ENCODE data around the gene WWOX.

WWOX gene

GRCh38 chr16:78764478-78764877 lies 665.0 kb downstream of the WWOX start:
- DNase-seq (ENCODE audit: low read depth in 2 of 2) = no peak

- no peak for DNase-seq (ENCODE audit: low read depth in 2 of 2)
Measured at GRCh38 chr16:78768226-78768625, 668.8 kb downstream of the WWOX start.

GRCh38 chr16:78768718-78769117 lies 669.3 kb downstream of the WWOX start:
- DNase-seq (ENCODE audit: low read depth in 2 of 2) = peak in 1 of 2 donors; percentile 56

GRCh38 chr16:78770353-78771091 lies 671.1 kb downstream of the WWOX start:
- peak; percentile 74 to 89 for DNase-seq (ENCODE audit: low read depth in 2 of 2)

- no peak for DNase-seq (ENCODE audit: low read depth in 2 of 2)
Measured at GRCh38 chr16:78773291-78773702, 673.8 kb downstream of the WWOX start.

GRCh38 chr16:78773706-78774105 lies 674.3 kb downstream of the WWOX start:
- DNase-seq (ENCODE audit: low read depth in 2 of 2) = no peak

GRCh38 chr16:78775161-78775561 lies 675.7 kb downstream of the WWOX start:
- peak; percentile 60 to 81 for DNase-seq (ENCODE audit: low read depth in 2 of 2)

GRCh38 chr16:78778101-78779004 lies 678.9 kb downstream of the WWOX start:
- DNase-seq (ENCODE audit: low read depth in 2 of 2) = no peak

- DNase-seq (ENCODE audit: low read depth in 2 of 2) = no peak
Measured at GRCh38 chr16:78780808-78781207, 681.4 kb downstream of the WWOX start.

GRCh38 chr16:78782572-78782971 lies 683.1 kb downstream of the WWOX start:
- DNase-seq (ENCODE audit: low read depth in 2 of 2) = no peak

GRCh38 chr16:78783570-78784079 lies 684.2 kb downstream of the WWOX start:
- DNase-seq (ENCODE audit: low read depth in 2 of 2) = no peak

GRCh38 chr16:78784771-78785170 lies 685.3 kb downstream of the WWOX start:
- no peak for DNase-seq (ENCODE audit: low read depth in 2 of 2)

- no peak for DNase-seq (ENCODE audit: low read depth in 2 of 2)
Measured at GRCh38 chr16:78785218-78785617, 685.8 kb downstream of the WWOX start.

- DNase-seq (ENCODE audit: low read depth in 2 of 2) = no peak
Measured at GRCh38 chr16:78786635-78787034, 687.2 kb downstream of the WWOX start.

GRCh38 chr16:78788276-78788675 lies 688.8 kb downstream of the WWOX start:
- no peak for DNase-seq (ENCODE audit: low read depth in 2 of 2)

- DNase-seq (ENCODE audit: low read depth in 2 of 2) = no peak
Measured at GRCh38 chr16:78788696-78789095, 689.2 kb downstream of the WWOX start.

GRCh38 chr16:78789561-78789960 lies 690.1 kb downstream of the WWOX start:
- DNase-seq (ENCODE audit: low read depth in 2 of 2) = no peak

- DNase-seq (ENCODE audit: low read depth in 2 of 2) = no peak
Measured at GRCh38 chr16:78791011-78791410, 691.6 kb downstream of the WWOX start.

GRCh38 chr16:78791926-78792325 lies 692.5 kb downstream of the WWOX start:
- no peak for DNase-seq (ENCODE audit: low read depth in 2 of 2)

GRCh38 chr16:78792952-78793351 lies 693.5 kb downstream of the WWOX start:
- no peak for DNase-seq (ENCODE audit: low read depth in 2 of 2)

- DNase-seq (ENCODE audit: low read depth in 2 of 2) = no peak
Measured at GRCh38 chr16:78794581-78795250, 695.3 kb downstream of the WWOX start.

- no peak for DNase-seq (ENCODE audit: low read depth in 2 of 2)
Measured at GRCh38 chr16:78795433-78795832, 696.0 kb downstream of the WWOX start.
